A673 (cell line): Measurements from ENCODE around the gene ANKRD34A.

Source experiments
- EZH2 ChIP-seq: fragments of 200-600 bp; sonication (generic); IDR thresholded peaks from 2 replicates; pipeline ENCODE4 v1.6.1; 2017; ENCODE audit warnings: borderline replicate concordance, low read depth, mild to moderate bottlenecking, mixed read lengths, antibody characterized with exemption, low read length; ENCODE audit not compliant: poor library complexity, severe bottlenecking
- TF ChIP-seq, protein P1 (sequence below): fragments of 300-800, 200-600 bp; sonication (generic); conservative IDR thresholded peaks from 2 replicates; pipeline ENCODE4 v1.5.1; 2017; ENCODE audit warnings: low read depth, mild to moderate bottlenecking, antibody characterized with exemption, low read length, moderate library complexity, mixed read lengths

GRCh38 chr1:145912128-145912641 is 52.2 kb downstream of the ANKRD34A start:
- TF ChIP-seq EZH2 = no peak
- TF ChIP-seq, protein P1, sequence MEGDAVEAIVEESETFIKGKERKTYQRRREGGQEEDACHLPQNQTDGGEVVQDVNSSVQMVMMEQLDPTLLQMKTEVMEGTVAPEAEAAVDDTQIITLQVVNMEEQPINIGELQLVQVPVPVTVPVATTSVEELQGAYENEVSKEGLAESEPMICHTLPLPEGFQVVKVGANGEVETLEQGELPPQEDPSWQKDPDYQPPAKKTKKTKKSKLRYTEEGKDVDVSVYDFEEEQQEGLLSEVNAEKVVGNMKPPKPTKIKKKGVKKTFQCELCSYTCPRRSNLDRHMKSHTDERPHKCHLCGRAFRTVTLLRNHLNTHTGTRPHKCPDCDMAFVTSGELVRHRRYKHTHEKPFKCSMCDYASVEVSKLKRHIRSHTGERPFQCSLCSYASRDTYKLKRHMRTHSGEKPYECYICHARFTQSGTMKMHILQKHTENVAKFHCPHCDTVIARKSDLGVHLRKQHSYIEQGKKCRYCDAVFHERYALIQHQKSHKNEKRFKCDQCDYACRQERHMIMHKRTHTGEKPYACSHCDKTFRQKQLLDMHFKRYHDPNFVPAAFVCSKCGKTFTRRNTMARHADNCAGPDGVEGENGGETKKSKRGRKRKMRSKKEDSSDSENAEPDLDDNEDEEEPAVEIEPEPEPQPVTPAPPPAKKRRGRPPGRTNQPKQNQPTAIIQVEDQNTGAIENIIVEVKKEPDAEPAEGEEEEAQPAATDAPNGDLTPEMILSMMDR = no peak
